SW 1271 (cell line): ENCODE results near the gene ITPR3.

ENCODE experiments used
- DNase-seq, 2 experiments: peaks; one replicate each; lab custom pipeline; 2025; lab: John Stamatoyannopoulos, UW

Gene ITPR3

DNA sequence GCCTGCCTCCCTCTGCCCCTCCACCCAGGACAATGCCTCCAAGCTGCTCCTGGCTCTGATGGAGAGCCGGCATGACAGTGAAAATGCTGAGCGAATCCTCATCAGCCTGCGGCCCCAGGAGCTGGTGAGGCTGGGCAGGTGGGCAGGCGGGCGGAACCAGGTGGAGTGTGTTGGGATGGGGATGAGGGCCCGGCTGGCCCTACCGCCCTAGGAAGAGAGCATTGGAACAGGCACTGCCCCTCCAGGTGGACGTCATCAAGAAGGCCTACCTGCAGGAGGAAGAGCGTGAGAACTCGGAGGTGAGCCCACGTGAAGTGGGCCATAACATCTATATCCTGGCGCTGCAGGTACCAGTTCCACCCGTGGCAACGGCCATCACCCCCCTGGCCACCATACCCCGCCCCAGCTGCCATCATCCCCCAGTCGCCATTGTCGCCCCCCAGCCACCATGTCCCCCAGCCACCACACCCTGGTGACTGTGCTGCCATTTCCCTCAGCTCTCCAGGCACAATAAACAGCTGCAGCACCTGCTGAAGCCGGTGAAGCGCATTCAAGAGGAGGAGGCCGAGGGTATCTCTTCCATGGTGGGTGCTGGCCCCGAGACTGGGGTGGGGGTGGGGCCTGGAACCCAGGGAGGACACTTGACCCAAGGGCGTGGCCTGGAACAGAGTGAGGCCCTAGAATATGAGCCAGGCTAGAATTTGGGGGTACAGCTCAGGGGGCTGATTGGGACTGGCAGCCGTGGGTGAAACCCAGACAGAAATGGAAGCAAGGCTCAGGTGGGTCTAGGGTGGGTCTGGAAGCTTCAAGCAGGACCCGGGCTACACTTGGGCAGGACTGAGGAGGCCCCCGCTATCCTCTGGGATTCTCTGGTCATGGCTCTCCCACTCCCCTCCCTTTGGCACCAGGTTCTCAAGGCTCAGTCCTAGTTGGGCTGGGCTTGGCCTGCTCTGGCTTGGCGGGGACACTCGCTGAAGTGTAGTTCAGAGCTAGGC, 66.2 kb downstream of the ITPR3 start:
- no peak for DNase-seq

- no peak for DNase-seq
Measured at GRCh38 chr6:33688006-33688405, 66.9 kb downstream of the ITPR3 start.

DNA sequence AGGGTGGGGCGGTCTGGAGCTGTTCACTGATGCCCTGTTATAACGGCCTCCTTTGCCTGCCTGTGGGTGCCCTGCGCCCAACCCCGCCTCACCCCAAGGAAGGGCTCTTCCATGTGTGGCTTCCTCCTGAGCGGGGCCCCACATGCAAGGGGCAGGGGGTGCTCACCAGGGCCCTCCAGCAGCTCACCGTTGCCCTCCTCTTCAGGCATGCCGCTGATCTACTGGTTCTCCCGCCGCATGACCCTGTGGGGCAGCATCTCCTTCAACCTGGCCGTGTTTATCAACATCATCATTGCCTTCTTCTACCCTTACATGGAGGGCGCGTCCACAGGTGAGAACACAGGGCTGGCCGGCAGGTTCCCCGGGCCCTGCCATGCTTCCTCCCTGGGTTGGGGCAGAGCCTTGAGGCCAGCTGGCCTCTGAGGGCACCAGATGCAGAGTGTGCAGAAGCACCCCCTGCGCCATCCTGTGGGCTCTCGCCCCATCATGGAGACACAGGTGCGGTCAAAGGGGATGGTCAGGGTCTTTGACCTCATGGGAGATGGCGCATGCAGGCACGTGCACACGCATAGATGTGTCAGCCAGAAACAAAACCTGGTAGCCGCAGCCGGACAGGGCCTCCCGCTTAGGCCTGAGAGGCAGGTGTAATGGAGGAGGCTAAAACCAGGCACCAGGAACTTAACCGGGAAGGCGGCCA, 67.5 kb downstream of the ITPR3 start:
- DNase-seq, result no peak

GRCh38 chr6:33689148-33689494, 68.0 kb downstream of the ITPR3 start:
- DNase-seq, result no peak

- DNase-seq, result no peak
Measured at GRCh38 chr6:33689879-33690278, 68.8 kb downstream of the ITPR3 start.

DNA sequence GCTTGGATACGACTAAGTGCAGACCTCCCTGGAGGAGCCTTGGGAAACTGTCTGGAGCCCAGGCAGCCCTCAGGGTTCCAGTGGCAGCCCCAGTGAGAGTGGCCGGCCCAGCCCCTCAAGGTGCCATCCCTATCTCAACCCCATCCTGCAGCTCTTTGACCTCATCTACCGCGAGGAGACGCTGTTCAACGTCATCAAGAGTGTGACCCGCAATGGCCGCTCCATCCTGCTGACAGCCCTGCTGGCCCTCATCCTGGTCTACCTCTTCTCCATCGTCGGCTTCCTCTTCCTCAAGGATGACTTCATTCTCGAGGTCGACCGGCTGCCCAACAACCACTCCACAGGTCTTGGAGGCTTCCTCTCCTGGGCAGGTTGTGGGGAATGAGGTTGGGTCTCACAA, 69.6 kb downstream of the ITPR3 start:
- DNase-seq, result no peak

GRCh38 chr6:33691456-33692077, 70.4 kb downstream of the ITPR3 start:
- no peak for DNase-seq

GRCh38 chr6:33692078-33692759, 71.1 kb downstream of the ITPR3 start:
- DNase-seq, result no peak

DNA sequence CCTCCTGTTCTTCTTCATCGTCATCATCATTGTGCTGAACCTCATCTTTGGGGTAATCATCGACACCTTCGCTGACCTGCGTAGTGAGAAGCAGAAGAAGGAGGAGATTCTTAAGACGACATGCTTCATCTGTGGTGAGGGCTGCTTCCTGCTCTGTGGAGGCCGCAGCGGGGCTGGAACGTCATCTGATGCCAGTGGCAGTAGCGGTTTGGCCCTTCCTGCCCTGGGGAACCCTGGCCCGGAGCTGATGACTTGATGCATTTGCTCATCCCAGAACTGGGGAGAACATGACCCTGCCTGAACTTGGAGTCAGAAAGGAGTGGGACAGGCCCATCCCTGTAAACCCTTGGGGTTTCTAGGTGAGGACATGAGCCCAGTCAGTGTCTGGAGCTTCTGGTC, 71.6 kb downstream of the ITPR3 start:
- DNase-seq, result no peak

DNA sequence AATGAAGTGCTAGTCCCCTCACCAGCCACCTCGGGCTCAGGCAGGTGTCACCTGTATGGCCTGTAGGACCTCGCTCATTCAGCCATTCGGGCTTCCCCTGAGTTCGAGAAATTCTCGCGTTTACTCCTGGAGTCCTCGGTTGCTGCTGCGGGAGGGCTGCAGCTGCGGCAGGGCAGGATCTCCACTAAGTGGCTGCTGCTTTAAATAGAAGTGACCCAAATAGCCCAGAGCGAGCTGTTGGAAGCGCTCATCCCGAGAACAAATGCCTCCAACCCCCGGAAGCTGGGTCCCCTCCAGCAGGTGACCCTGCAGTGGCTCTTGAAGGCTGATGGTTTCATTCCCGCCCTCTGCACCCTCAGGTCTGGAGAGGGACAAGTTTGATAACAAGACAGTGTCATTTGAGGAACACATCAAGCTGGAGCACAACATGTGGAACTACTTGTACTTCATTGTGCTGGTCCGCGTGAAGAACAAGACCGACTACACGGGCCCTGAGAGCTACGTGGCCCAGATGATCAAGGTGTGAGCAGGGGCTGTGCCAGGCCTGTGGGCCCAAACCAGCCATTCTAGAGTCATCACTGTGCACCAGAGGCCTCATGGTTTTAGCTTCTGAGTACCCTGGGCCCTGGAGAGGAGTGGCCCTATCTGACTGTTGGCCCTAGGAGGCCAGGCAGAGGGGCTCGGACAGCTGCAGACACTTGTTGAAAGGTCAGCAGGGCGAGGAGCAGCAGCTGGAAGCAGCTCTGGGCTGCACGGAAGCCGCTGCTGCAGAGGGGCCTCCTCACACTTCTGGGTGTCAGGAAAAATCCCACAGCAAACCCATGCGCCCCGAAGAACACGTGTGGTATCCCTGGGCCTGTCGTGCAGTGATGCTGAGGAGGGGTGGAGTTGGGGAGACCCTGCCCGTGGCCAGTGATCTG, 72.3 kb downstream of the ITPR3 start:
- no peak for DNase-seq

DNA sequence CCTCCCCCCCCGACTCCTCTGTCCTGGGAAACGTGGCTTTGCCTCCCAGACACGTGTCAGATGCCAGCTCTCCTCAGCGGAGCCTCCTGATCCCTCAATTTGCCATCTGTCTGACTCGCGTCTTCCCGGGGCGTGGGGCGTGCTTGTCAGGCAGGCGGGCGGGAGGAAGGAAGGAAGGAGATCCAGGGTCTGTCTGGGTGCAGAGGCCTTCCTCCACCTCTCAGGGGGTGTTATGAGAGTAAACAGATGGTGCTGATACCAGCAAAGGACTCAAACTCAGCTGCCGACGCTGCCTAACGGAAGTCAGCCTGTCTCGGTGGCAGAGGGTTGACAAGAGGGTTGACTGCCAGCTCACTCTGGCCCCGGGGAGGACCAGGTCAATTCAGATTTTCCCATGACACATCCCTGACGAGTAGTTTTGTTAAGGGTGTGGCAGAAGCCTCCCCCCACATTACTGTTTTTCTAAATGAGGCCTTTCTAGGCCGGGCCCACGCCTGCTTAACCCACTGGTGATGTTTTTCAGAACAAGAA, 73.3 kb downstream of the ITPR3 start:
- no peak for DNase-seq

- no peak for DNase-seq
Measured at GRCh38 chr6:33694977-33695376, 73.9 kb downstream of the ITPR3 start.

DNA sequence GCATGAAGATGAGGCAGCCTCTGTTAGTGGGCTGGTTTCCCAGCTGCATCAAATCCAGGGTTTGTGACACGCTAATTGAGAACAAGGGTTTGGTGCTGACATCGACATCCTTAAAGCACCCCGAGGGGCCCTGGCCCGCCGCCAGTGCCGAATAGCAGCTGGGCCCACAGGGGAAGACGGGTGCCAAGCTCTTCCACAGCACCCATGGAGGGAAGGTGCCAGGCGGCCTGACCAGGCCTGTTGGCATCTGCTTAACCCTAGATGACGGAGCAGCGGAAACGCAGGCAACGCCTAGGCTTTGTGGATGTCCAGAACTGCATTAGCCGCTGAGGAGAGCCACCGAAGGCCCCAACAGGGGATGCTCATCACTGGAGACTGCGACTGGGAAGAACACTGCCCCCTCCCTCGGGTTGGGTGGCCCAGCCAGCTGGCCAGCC, 74.3 kb downstream of the ITPR3 start:
- no peak for DNase-seq

GRCh38 chr6:33696076-33696475, 75.0 kb downstream of the ITPR3 start:
- DNase-seq, result no peak

DNA sequence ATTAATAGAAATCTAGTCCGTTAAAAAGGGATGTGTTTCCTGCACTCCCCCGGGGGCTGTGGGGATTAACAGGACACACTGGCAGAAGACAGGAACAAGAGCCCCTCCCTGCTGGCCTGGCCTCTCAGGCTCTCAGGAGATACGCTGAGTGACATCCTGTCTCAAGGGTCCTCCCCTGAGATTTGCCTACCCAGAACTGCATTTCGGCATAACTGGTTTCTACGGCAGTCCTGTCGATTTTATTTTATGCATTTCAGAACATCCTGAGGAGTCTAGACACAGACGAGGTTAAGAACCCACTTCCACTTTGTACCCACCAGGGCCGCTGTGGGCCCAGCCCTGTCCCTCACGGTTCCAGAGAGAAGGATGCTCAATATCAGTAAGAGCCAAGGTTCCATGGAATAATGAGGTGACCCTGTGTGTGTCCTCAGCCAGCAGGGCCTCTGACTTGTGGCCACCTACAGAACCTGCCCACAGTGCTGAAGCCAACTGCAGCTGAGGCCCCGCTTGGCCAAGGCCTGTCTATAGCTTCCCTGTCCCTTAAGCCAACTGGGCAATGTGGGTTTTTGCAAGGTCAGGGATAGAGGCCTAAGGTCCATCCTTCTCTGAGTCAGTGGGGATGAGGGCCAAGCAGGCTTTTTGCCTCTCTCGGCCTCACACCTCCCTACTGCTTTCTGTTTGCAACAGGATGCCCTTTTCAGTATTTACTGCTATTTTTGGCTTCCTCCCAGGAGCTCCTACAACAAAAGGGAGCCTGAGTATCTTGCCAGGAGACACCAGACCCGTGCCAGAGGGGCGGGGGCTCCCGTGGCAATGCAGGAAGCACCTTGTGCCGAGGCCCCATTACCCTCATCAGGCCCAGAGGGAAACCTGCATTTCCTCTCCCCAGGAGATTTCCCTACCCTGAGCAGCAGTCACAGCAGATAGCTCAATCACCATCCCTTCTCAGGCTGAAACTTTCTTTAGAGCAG, 75.7 kb downstream of the ITPR3 start:
- no peak for DNase-seq

- no peak for DNase-seq
Measured at GRCh38 chr6:33697845-33698244, 76.7 kb downstream of the ITPR3 start.

- no peak for DNase-seq
Measured at GRCh38 chr6:33698494-33698893, 77.4 kb downstream of the ITPR3 start.

DNA sequence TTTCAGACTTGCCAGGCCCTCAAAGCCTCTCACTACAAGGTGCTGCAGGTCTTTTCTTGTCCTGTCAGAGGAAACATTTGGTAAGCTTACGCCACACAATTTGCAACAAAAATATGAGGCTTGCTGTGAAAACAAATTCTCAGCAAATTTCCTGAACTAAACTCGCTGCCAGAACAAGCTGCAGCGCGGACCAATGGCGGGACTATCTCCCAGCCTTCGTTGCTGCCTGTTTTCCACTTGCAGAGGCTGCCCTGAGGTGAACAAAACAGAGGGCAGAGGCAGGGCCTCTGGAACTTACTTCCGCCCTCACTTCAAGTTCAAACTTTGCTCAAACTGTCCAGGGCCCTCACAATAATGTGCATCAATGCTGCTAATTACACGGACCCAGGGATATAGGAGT, 78.0 kb downstream of the ITPR3 start:
- DNase-seq, result no peak

GRCh38 chr6:33699739-33700138, 78.6 kb downstream of the ITPR3 start:
- DNase-seq, result no peak
